GM15510 (cell line): Measurements from ENCODE around the gene GRIP2.

Experiments
- POLR2A ChIP-seq: IDR thresholded peaks from 3 replicates; pipeline ENCODE4 v1.6.1; 2011; ENCODE audit warnings: borderline replicate concordance; ENCODE audit not compliant: insufficient read length; ENCODE audit errors: extremely low read depth

GRIP2 gene

GRCh38 chr3:14509796-14510100, 30.4 kb downstream of the GRIP2 start:
- TF ChIP-seq POLR2A: no peak

GRCh38 chr3:14508966-14509795, 31.0 kb downstream of the GRIP2 start:
- TF ChIP-seq POLR2A: no peak

- no peak for TF ChIP-seq POLR2A
These were observed 31.7 kb downstream of the GRIP2 start for GRCh38 chr3:14508505-14508819.

GRCh38 chr3:14507757-14508504, 32.2 kb downstream of the GRIP2 start:
- TF ChIP-seq POLR2A: no peak

- no peak for TF ChIP-seq POLR2A
These were observed 32.8 kb downstream of the GRIP2 start for GRCh38 chr3:14507305-14507741.

- TF ChIP-seq POLR2A: no peak
These were observed 33.4 kb downstream of the GRIP2 start for GRCh38 chr3:14506626-14507304.

GRCh38 chr3:14505803-14506500, 34.2 kb downstream of the GRIP2 start:
- TF ChIP-seq POLR2A: no peak

GRCh38 chr3:14505001-14505802, 34.9 kb downstream of the GRIP2 start:
- TF ChIP-seq POLR2A: no peak

GRCh38 chr3:14503706-14504065, 36.5 kb downstream of the GRIP2 start:
- TF ChIP-seq POLR2A: no peak

GRCh38 chr3:14503033-14503705, 37.0 kb downstream of the GRIP2 start:
- no peak for TF ChIP-seq POLR2A

GRCh38 chr3:14502472-14502871, 37.7 kb downstream of the GRIP2 start:
- TF ChIP-seq POLR2A: no peak

GRCh38 chr3:14497321-14497720, 42.8 kb downstream of the GRIP2 start:
- TF ChIP-seq POLR2A: no peak

GRCh38 chr3:14496351-14496750, 43.8 kb downstream of the GRIP2 start:
- no peak for TF ChIP-seq POLR2A

- no peak for TF ChIP-seq POLR2A
These were observed 45.2 kb downstream of the GRIP2 start for GRCh38 chr3:14494973-14495300.
